ENCODE data around the gene AJAP1. TPM values are rescaled to one million over a fixed set of nuclear protein-coding genes. Genes with fewer than 3 reads are reported as not detected.

The AJAP1 gene
- total RNA-seq, result not detected in 2 replicates

GRCh38 chr1:4653796-4654725, at the start of gene AJAP1:
Gene AJAP1 (plus strand): TSS chr1:4654609. CDS start chr1:4655426, 817 bp downstream.

All from cardiac atrium fibroblast (primary cell).